ENCODE data around the gene IRF2BP2.

IRF2BP2 gene

GRCh38 chr1:234558330-234558836 lies 51.6 kb downstream of the IRF2BP2 start:
- H3K4me3 ChIP-seq (ENCODE audit: low read depth, low read length): no peak overlapping the region
- DNase-seq (ENCODE audit: low read depth): no peak
- no peak for TF ChIP-seq CTCF (IDR thresholded peaks at IDR 0.05; ENCODE audit: insufficient read depth, low read depth, low read length, missing control alignments)

GRCh38 chr1:234556245-234556943 lies 53.6 kb downstream of the IRF2BP2 start:
- no peak overlapping the region for H3K4me3 ChIP-seq (ENCODE audit: low read depth, low read length)
- DNase-seq (ENCODE audit: low read depth): no peak
- no peak for TF ChIP-seq CTCF (IDR thresholded peaks at IDR 0.05; ENCODE audit: insufficient read depth, low read depth, low read length, missing control alignments)

- H3K4me3 ChIP-seq (ENCODE audit: low read depth, low read length): no peak overlapping the region
- no peak for TF ChIP-seq CTCF (IDR thresholded peaks at IDR 0.05; ENCODE audit: insufficient read depth, low read depth, low read length, missing control alignments)
- no peak for DNase-seq (ENCODE audit: low read depth)
Measured at GRCh38 chr1:234555390-234556024, 54.5 kb downstream of the IRF2BP2 start.

- no peak for DNase-seq (ENCODE audit: low read depth)
- no peak for TF ChIP-seq CTCF (IDR thresholded peaks at IDR 0.05; ENCODE audit: insufficient read depth, low read depth, low read length, missing control alignments)
- no peak overlapping the region for H3K4me3 ChIP-seq (ENCODE audit: low read depth, low read length)
Measured at GRCh38 chr1:234554698-234555311, 55.2 kb downstream of the IRF2BP2 start.
